HepG2 (cell line): ENCODE data around the gene SGMS1. TPM values are rescaled to one million over a fixed set of nuclear protein-coding genes. Genes with fewer than 3 reads are reported as not detected.

ENCODE experiments used
- CENPX ChIP-seq: sonication (generic); formaldehyde crosslinking; IDR thresholded peaks from 2 replicates; pipeline ENCODE4 v1.9.0; 2021; ENCODE audit warnings: mild to moderate bottlenecking, missing genetic modification reagents, moderate library complexity
- FOXO4 ChIP-seq: sonication (generic); formaldehyde crosslinking; conservative IDR thresholded peaks from 2 replicates; pipeline ENCODE4 v1.8.1; 2023; ENCODE audit warnings: missing genetic modification reagents
- HOXA7 ChIP-seq: sonication (generic); formaldehyde crosslinking; IDR thresholded peaks from 2 replicates; pipeline ENCODE4 v1.8.1; 2022; ENCODE audit warnings: mild to moderate bottlenecking, missing genetic modification reagents, moderate library complexity
- JARID2 ChIP-seq: sonication (generic); formaldehyde crosslinking; IDR thresholded peaks from 2 replicates; pipeline ENCODE4 v1.8.1; 2023; ENCODE audit warnings: missing genetic modification reagents, inconsistent platforms; ENCODE audit not compliant: insufficient replicate concordance
- KLF16 ChIP-seq, 2 experiments: sonication (generic) in 1 of 2; formaldehyde crosslinking in 1 of 2; IDR thresholded peaks; 2 replicates each; pipeline versions ENCODE4 v1.6.1 to v1.8.0; 2016 to 2023; ENCODE audit warnings: missing genetic modification reagents in 2 of 2, missing compliant biosample characterization in 1 of 2
- MIXL1 ChIP-seq: IDR thresholded peaks from 2 replicates; pipeline ENCODE4 v1.6.1; 2016
- ONECUT2 ChIP-seq: sonication (generic); formaldehyde crosslinking; IDR thresholded peaks from 2 replicates; pipeline ENCODE4 v1.4.0; 2020; ENCODE audit warnings: missing genetic modification reagents
- SALL1 ChIP-seq: sonication (generic); formaldehyde crosslinking; IDR thresholded peaks from 2 replicates; pipeline ENCODE4 v1.8.0; 2022; ENCODE audit warnings: mild to moderate bottlenecking, missing genetic modification reagents
- SMARCE1 ChIP-seq: fragments of 450-650 bp; IDR thresholded peaks from 2 replicates; pipeline ENCODE4 v1.6.1; 2017; ENCODE audit warnings: borderline replicate concordance
- TBL1XR1 ChIP-seq: fragments of 150-350 bp; IDR thresholded peaks from 2 replicates; pipeline ENCODE4 v1.6.1; 2014; ENCODE audit warnings: borderline replicate concordance, low read length; ENCODE audit not compliant: partially characterized antibody
- WIZ ChIP-seq: sonication (generic); formaldehyde crosslinking; IDR thresholded peaks from 2 replicates; pipeline ENCODE4 v1.5.1; 2020; ENCODE audit warnings: mild to moderate bottlenecking, missing genetic modification reagents
- YEATS4 ChIP-seq: sonication (generic); formaldehyde crosslinking; IDR thresholded peaks from 2 replicates; pipeline ENCODE4 v1.4.0; 2020; ENCODE audit warnings: missing genetic modification reagents, borderline replicate concordance
- ZBTB14 ChIP-seq: sonication (generic); formaldehyde crosslinking; IDR thresholded peaks from 2 replicates; pipeline ENCODE4 v1.4.0; 2020; ENCODE audit warnings: missing genetic modification reagents
- ZBTB26 ChIP-seq: IDR thresholded peaks from 2 replicates; pipeline ENCODE4 v1.6.1; 2016; ENCODE audit warnings: missing compliant biosample characterization, missing genetic modification reagents, borderline replicate concordance
- ZBTB7B ChIP-seq: sonication (generic); formaldehyde crosslinking; IDR thresholded peaks from 2 replicates; pipeline ENCODE4 v1.4.0; 2020; ENCODE audit warnings: missing genetic modification reagents
- ZFP1 ChIP-seq: IDR thresholded peaks from 2 replicates; pipeline ENCODE4 v1.6.1; 2016
- ZNF205 ChIP-seq: IDR thresholded peaks from 2 replicates; pipeline ENCODE4 v1.6.1; 2018; ENCODE audit warnings: missing biosample characterization, missing genetic modification reagents
- ZNF451 ChIP-seq: sonication (generic); formaldehyde crosslinking; IDR thresholded peaks from 2 replicates; pipeline ENCODE4 v1.5.0; 2020; ENCODE audit warnings: mild to moderate bottlenecking, missing genetic modification reagents
- ZNF484 ChIP-seq: sonication (generic); formaldehyde crosslinking; IDR thresholded peaks from 2 replicates; pipeline ENCODE4 v1.5.1; 2020; ENCODE audit warnings: mild to moderate bottlenecking, low read depth, missing genetic modification reagents, borderline replicate concordance
- ZNF547 ChIP-seq: sonication (generic); formaldehyde crosslinking; IDR thresholded peaks from 2 replicates; pipeline ENCODE4 v1.5.1; 2020; ENCODE audit warnings: mild to moderate bottlenecking, missing genetic modification reagents
- ZNF589 ChIP-seq: sonication (generic); formaldehyde crosslinking; conservative IDR thresholded peaks from 2 replicates; pipeline ENCODE4 v1.8.0; 2022; ENCODE audit warnings: mild to moderate bottlenecking, moderate library complexity, missing genetic modification reagents
- ZNF629 ChIP-seq: sonication (generic); formaldehyde crosslinking; conservative IDR thresholded peaks from 2 replicates; pipeline ENCODE4 v1.5.0; 2020; ENCODE audit warnings: missing genetic modification reagents
- polyA plus RNA-seq, 8 experiments: library from polyadenylated mRNA; depleted of rRNA in 3 of 8; stranded (reverse) in 7 of 8; unstranded in 1 of 8; fragments of >200 nt; fragmentation: Illumina TruSeq in 4 of 8; extraction: Trizol in 4 of 8; gene quantifications; 2 replicates each; pipeline versions ENCODE4 v1.2.1 to v1.2.3, GENCODE V29; 2011 to 2016; ENCODE audit warnings: low read depth in 4 of 8, missing spikeins in 1 of 8, mixed read lengths in 1 of 8; ENCODE audit not compliant: insufficient read depth in 1 of 8
- total RNA-seq, 5 experiments: library from RNA; depleted of rRNA; stranded (reverse); fragments of >200 nt; fragmentation: Illumina TruSeq; extraction: Trizol; gene quantifications; 2 replicates each; pipeline ENCODE4 v1.2.3, GENCODE V29; 2016; ENCODE audit warnings: low read depth in 1 of 5
- TF ChIP-seq, protein P1 (sequence below): sonication (generic); formaldehyde crosslinking; conservative IDR thresholded peaks from 2 replicates; pipeline ENCODE4 v1.8.0; 2022; ENCODE audit warnings: missing genetic modification reagents

SGMS1 gene
- total and polyA plus RNA-seq, 2 of the 13 experiments (the other 11 are each of a cell fraction or from before 2014, with no cell fraction given) = 6.5 to 15.1 TPM

DNA sequence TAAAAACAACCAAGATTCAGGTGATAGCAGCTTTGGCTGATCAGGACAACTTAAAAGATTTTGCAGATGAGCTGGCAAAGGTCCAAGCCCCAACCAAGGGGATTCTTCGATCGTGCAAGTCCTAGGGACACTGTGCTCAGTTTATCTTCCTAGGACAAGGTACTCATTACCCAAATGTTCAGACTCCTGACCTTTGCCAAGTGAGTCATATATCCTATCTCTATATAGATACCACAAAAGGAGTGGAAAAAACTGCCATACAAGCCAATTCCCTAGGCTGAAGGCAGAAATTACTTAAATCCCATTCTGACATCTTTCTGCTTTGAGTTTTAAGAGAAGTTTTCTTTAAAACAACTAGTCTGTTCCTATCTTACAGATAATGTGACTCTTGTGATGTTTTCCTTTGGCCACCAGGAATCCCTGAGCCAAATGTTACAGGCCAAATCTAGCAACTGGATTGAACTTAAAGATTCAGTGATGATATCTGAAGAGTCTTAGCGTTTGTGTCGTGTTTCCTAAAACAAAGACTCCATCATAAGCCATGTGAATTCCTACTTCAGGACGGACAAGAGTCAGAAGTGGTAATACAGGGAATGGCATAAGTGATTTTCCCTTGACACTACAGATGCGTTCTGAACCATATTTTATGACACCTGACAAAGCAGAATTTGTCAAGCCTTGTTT lies 229.8 kb downstream of the SGMS1 start (continued):
- TF ChIP-seq ZNF629 (CRISPR knock-in tag) (0 out of 2 replicates have a peak, but pooled peaks have one; percentile 23), ZFP1 (CRISPR knock-in tag) (no peak), ZBTB14 (CRISPR knock-in tag) (no peak), ZNF205 (0 out of 2 replicates have a peak, but pooled peaks have one; percentile 70), ZBTB7B (0 out of 2 replicates have a peak, but pooled peaks have one; percentile 24), ZBTB26 (CRISPR knock-in tag) (no peak), SALL1 (CRISPR knock-in tag) (peak; percentile 42; the same call in 1 of the 2 replicates), FOXO4 (CRISPR knock-in tag) (no peak), ONECUT2 (peak; percentile 61), ZNF484 (no peak), ZNF451 (no peak), MIXL1 (CRISPR knock-in tag) (peak; percentile 77), WIZ (CRISPR knock-in tag) (no peak), YEATS4 (CRISPR knock-in tag) (no peak), ZNF547 (CRISPR knock-in tag) (no peak), HOXA7 (no peak), JARID2 (CRISPR knock-in tag) (no peak), TBL1XR1 (no peak), CENPX (no peak), SMARCE1 (0 out of 2 replicates have a peak, but pooled peaks have one; percentile 19), KLF16 (CRISPR knock-in tag; IDR thresholded peaks at IDR 0.05) (no peak), ZNF589 (CRISPR knock-in tag) (no peak)
- TF ChIP-seq, protein P1, sequence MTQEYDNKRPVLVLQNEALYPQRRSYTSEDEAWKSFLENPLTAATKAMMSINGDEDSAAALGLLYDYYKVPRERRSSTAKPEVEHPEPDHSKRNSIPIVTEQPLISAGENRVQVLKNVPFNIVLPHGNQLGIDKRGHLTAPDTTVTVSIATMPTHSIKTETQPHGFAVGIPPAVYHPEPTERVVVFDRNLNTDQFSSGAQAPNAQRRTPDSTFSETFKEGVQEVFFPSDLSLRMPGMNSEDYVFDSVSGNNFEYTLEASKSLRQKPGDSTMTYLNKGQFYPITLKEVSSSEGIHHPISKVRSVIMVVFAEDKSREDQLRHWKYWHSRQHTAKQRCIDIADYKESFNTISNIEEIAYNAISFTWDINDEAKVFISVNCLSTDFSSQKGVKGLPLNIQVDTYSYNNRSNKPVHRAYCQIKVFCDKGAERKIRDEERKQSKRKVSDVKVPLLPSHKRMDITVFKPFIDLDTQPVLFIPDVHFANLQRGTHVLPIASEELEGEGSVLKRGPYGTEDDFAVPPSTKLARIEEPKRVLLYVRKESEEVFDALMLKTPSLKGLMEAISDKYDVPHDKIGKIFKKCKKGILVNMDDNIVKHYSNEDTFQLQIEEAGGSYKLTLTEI = no peak
